HG03045 (cell line): ENCODE measurements around the gene PRPSAP2.

Experiments used
- ATAC-seq: cut with Tn5 transposase; IDR thresholded peaks from one replicate; pipeline ENCODE4 v1.9.1; 2021; ENCODE audit warnings: mild to moderate bottlenecking, moderate library complexity; ENCODE audit not compliant: unreplicated experiment

Gene PRPSAP2

DNA sequence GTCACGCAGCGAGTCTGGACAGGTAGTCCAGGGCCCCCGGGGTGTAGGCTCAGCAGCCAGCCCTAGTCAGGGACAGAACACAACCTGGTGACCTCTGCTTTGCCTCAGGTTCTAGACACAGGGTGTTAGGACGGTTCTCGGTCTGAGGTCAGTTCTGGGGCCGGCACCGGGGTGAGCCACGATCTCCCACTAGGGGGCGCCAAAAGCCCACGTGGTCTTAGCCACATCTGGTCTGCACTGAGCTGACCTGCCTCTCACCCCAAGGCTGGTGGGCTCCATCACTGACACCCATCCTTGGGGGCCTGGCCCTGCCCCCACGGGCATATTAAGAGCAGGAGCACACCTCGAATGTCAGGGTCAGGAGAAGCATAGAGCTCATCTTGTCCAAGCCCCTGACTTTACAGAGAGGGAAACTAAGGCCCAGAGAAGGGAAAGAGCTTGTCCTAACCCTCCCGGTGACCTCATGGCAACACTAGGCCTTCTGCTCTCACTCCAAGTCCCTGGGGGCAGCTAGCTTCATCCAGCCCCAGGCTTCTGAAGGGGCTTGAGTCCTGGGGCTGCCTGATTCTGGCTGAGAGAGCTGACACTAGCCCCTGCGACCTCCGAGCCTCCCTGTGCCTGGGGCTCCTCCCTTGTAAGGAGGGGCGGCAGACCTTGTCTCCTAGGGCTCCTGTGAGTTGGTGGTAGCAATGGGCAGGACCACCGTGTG is 103.0 kb downstream of the PRPSAP2 start:
- ATAC-seq: peak; percentile 78

DNA sequence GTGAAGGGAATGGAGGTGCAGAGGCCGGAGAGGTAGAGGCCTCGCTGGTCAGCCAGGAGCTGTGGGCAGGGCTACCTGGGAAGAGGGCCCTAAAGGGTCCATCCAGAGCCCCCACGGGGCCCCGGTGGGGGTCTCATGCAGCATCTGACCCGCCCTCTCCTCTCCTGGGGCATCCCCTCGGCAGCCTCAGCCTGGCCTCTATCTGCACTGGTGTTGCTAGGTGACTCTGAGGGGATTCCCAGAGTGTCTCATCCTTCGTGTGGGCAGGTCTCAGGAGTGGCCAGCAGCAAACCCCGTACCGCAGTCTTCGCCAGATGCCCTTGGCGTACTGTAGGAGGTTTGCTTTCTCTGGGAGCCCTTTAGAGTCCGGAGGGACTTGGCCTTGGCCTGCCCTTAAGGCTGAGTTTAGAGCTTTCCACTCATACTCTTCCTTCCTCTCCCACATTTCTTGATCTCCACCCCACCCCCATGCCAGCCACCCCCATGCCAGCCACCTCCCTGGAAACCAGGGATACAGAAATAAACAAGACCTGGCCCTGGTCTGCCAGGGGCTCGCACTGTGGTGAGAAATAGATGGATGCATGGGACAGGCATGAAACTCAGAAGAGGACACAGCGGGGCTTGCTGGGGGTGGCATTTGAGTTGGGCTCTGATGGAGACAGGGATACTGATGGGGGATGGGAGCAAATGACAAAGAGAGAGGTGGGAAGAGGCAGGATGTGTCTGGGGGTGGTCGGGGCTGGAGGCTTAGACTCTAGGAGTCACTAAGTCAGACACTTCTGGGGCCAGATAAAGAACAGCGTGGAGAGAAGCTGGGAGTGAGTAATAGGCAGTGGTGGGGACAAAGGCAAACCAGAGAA is 103.9 kb downstream of the PRPSAP2 start:
- no peak for ATAC-seq

DNA sequence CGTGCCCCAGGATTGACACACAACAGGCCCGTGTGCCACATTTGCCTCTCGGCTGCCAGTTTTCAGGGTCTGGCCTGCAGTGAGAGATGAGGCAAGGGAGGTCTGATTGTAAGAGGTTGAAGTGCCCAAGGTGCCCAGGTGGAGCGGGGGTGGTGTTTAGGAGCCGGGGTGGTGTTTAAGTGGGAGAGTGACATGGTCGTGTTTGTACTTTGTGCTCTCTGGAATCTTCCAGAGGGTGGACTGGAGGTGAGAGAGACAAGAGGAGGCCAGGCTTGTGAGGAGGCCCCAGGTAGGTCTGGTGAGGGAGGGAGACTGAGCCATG is 104.5 kb downstream of the PRPSAP2 start:
- ATAC-seq: no peak

DNA sequence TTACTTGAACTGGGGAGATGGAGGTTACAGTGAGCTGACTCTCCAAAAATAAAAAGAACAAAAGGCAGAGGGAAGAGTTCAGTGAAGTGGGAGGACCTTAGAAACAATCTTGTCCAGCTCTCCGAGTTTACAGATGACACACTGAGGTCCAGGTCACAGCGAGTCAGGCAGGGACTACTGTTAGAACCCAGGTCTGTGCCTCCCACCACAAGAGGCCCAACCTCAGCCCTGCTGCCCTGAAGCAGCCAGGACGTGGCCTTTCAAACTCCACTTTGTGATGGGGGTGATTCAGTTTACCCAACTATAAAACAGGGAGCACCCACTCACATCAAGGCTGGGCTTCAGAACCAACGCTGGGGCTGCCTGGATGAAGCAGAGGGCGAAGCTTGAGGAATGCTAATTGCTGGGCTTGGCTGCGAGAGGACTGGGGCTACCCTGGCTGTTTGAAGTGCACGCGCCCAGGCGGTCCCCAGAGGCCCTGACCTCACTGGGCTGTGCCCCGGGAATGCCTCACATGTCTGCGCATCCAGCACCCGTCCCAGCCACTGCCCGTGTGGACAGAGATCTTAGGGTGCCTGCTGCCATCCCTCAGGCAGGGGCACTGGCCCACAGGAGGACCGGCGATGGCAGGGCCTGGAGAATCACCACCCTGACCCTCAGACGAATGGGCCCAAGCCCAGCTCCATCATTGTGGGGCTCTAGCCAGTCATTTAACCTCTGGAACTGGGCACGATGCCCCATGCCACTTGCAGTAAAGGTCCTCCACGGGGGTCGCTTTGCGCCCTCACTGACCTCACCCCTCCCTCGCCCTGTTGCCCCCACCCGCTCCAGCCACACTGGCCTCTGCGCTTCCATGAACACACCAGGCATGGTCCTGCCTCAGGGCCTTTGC is 105.4 kb downstream of the PRPSAP2 start:
- no peak for ATAC-seq

DNA sequence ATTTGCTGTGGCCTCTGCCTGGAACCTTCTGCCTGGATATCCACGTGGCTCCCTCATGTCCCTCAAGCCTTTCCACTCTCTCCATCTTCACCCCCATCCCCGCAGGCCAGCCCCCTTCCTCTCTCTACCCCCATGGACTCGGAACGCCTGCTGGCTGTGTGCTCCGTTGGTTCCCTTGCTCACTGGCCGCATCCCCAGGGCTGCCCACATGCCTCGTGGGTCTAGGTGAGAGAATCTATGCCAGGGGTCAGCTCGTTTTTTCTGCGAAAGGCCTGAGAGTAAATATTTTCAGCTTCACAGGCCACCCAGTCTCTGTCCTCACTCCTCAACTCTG is 106.1 kb downstream of the PRPSAP2 start:
- no peak for ATAC-seq

DNA sequence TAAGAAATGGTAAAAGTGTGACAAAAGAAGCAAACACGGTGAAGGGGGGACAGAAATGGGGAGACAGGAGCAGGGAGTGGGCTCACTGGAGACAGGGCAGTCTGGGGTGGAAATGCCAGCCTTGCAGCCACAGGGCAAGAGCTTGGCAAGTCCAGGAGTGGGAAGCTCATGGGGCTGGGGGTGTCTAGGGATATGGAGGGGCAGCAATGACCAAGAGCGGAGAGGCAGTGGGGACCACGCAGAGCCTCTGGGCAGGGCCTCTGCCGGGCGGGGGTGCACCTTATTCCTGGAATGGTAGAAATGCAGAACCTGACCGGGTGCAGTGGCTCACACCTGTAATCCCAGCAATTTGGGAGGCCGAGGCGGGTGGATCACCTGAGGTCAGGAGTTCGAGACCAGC is 106.6 kb downstream of the PRPSAP2 start:
- no peak for ATAC-seq

DNA sequence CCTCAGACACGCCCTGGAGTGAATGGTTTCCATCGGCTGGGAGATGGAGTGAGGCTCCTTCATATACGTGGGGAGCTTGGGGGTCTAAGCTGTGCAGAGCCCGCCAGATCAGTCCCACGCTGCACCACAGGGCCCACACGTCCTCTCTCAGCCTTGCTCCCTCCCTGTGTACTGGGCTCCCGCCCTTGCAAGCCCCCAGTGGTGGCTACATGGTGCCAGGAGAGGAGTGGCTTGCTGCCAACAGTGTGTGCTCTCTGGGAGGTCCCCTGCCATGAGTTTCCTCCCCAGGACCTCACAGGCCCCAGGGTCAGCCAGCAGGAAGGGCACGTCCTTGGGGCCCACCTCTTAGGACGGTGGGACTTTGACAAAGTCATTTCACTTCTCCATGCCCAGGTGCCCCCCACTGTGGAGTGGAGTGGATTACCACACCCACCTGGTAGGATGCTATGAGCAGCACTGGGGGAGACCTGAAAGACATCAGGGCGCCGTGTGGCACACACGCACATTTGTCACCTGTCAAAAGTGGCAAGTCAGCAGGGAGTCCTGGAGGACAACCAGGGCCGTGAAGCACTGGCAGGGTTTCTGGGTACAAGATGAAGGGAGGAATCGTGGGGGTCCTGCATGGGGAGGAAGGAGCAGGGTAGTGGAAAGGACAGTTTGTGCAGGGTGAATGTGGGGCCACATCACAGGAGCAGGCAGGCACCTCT is 107.8 kb downstream of the PRPSAP2 start:
- no peak for ATAC-seq

DNA sequence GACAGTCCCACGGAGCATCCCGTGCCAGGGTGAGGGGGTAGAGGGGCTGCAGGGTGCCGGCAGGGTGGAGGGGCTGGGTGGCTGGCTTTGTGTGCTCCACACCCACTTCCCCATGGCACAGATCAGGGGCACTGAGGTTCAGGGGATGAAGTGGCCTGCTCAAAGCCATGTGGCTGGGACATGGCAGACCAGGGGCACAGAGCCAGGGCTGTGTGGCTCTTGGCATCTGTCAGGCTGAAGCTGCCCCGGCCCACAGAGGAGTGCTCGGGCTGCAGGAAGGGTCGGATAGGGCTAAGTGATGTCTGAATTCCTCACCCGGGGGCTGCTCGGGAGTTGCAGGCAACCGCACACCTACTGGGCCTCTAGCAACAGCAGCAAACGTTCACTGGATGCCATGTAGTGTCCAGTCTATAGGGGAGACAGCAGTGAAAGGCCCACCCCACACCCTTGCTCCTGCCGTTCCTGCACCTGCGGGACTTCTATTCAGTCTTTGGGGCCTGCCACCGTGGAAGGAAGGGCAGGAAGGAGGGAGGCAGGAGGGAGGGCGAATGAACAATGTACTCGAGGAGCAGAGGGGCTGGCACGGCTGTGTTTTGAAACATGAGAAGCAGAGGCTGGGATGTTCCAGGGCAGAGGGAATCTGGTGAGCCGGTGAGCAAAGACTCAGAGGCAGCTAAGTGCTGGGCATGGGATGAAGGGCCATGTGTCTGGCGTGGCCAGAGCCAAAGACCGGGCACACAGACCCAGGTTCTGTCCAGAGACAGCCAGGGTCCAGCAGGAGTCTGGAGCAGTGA is 109.1 kb downstream of the PRPSAP2 start:
- ATAC-seq: no peak

DNA sequence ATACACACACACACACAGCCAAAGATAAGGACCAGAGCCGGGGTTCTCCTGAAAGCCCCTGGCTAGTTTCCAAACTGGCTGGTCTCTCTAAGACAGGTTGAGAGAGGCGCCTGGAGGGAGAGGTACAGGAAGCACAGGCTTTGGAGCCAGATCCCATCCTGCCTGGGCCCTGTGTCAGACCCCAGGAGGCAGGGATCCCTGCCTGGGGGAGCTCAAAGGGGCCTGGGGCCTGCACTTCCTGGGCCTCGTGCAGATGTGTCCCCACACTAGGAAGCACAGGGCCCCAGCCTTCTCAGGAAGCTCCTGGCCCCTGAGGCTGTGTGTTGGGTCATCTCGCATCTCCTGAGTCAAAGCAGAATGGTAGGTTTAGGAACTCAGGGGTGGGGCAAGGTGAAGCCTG is 110.0 kb downstream of the PRPSAP2 start:
- ATAC-seq: no peak

DNA sequence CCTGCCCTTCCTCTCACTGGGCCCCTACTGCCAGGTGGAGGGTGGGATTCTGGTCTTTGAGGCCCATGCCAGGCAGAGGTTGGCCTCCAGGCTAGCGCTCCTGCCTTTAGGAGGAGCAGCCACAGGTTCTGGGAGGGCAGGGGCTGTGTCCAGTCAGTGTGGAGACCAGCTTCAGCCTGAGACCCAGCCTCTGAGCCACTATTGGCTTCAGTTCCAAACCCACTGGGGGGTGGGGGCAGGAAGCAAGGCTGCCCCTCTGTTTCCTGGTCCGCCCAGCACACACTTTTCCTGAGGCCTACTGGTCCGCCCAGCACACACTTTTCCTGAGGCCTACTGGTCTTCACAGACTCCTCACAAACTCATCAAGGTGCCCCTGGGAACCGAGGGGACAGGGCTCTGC is 110.4 kb downstream of the PRPSAP2 start:
- no peak for ATAC-seq

DNA sequence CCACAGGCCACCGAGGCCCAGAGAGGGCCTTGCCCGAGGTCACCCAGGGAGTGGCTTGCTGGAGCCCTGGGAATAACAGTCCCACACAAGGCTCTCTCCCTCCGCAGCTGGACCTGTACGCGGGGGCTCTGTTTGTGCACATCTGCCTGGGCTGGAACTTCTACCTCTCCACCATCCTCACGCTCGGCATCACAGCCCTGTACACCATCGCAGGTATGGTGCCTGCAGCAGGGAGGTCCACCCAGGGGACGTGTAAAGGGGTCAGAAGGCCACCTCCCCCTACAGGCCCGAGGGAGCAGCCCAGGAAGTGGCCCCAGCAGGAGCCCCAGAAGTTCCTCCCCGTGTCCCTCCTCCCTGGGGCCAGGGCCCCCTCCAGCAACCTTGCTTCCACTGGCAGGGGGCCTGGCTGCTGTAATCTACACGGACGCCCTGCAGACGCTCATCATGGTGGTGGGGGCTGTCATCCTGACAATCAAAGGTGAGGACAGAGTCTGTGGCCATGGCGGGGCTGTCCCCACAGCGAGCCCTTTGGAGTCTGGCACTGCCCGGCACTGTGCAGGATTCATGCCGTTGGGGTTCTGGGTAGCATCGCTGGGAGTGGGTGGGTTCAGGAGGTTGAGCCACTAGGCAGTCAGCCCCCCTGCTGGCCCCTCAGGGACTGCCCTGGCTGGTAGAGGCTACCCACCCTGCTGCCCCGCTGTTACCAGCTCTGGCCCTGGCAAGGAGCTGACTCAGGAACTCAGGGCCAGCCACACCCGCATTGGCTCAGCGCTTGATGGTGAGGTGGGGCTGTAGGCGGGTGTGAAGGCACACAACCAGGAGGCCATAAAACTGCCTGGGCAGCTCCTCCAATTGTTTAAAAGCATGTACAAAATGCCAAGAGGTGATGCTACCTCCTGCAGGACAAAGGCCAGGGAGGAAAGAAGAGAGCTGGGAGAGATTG is 111.3 kb downstream of the PRPSAP2 start:
- no peak for ATAC-seq

DNA sequence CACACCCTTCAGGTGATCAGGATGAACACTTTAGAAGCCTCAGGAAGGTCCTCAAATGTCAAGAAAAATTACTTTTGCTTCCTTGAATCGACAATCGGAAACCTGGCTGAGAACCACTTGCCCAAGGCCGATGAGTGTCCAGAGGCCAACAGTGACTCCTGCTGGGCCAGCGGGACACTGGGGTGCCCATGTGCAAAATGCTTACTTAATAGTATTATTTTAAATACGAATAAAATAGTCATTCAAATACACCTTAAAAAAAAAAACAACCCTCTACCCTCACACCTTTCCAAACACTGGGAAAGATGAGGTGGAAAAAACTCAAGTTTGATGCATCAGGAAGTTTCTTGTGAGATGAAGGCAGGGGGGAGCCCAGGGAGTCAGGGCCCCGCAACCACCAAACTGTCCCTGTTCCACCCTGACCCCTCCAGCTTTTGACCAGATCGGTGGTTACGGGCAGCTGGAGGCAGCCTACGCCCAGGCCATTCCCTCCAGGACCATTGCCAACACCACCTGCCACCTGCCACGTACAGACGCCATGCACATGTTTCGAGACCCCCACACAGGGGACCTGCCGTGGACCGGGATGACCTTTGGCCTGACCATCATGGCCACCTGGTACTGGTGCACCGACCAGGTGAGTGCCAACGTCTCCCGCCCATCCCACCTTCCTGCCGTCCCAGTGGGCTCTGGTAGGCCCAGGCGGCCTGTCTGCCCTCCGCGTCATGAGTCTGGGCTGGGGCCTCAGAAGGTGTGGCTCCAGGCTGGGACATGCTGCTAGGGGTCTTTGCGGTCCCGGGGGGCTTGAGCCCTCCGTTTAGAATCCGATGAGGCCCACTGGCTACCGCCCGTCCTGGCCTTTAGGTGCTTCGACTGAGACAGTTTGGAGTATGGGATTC is 112.9 kb downstream of the PRPSAP2 start:
- no peak for ATAC-seq

DNA sequence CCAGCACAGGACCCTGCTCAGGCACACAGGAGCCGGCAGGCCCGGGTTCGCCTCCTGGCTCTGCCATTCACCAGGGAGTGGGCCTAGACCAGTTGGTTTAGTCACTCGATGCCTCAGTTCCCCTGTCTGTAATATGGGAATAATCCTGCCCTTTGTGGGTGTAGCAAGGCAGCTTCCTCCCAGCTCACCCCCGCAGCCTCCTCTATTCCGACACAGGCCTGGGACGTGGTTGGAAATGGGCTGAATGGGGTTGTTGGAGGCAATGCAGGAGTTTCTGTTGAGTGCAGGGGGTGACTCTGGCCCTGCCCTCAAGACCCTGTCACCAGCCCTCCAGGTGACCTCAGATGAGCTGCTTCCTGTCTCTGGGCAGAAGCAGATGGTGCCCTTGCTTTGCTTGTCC is 113.9 kb downstream of the PRPSAP2 start:
- no peak for ATAC-seq

DNA sequence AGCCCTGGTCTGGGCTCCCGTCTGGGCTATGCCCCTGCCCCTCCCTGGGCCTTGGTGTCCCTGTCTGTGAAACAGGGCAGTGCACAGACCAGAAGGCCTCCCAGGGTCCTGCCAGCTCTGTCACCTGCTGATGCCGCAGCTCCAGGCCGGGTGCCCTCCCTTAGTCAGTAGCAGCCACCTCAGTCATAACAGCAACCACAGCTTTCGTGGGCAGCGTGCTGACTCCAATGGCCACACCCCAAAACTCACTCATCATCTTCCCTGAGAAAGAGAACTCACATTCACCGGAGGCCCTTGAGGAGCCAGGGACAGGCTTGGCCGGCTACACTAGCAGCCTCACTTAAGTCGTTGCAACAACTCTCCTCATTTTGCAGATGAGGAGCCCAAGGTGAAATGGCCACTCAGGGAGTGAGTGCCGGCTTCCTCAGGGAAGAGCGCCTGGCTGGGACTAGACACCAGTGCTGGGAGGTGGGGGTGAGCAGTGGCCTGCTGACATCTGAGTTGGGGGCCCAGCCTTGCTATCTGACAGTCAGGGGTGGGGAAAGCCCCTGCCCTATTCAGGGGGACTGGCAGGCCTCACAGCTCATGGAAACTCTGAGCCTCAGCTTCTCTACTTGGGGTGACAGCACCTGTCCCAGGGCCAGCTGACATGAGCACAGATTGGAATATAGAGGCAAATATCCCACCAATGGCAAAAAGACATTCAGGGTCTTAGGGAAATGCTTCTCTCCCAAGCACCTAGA is 116.6 kb downstream of the PRPSAP2 start:
- ATAC-seq: no peak

DNA sequence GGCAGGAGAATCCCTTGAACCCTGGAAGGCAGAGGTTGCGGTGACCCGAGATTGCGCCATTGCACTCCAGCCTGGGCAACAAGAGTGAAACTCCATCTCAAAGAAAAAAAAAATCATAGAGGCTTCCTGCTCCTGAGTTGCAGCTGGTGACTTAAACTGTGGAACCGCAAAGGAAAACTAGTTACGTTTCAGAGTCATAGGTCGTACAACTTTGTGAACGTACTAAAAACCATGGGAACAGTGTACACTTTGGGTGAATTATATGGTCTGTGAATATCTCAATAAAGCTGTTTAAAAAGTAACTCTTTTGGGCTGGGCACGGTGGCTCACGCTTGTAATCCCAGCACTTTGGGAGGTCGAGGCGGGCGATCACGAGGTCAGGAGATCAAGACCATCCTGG is 117.7 kb downstream of the PRPSAP2 start:
- no peak for ATAC-seq

DNA sequence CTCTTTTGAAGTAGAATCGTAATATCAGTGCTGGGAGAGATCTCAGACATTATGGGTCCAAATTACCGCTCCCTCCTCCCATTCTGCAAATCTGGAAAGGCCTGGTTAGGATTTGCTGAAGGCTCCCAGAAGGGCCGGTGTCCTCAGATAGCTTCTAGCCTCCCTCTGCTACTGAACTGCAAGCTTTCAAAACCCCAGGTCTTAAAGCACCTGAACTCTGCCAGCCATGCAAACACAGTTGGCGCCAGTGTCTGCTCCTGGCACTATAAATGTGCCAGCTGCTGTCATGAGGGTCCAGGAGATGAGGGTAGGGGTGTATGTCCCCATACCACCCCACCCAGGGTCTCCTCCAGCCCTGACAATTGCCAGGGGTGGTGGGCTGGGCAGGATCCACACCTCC is 118.3 kb downstream of the PRPSAP2 start:
- ATAC-seq: no peak

DNA sequence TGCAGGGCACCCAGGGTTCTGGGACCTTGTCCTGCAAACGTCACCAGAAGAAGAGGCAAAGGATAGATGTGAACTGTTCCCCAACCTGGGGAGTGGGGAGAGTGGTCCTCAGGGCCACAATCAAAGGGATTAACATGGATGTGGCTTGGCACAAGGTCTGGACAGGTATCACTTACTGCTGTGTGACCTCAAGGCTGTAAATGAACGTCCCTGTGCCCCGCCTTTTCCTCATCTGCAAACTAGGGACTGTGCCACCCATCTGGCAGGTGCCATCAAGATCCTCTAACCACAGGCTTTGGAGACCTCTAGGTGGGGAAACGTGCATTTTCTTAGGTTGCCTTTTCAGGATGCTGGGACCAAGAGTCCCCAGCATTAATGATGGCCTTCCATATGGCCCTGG is 119.1 kb downstream of the PRPSAP2 start:
- ATAC-seq: no peak
